Gastroesophageal sphincter (tissue), 4 donors: ENCODE measurements around the gene LDLRAD3. TPM values are rescaled to one million over a fixed set of nuclear protein-coding genes. Genes with fewer than 3 reads are reported as not detected.

Source experiments
- ATAC-seq: fragments of 150-250 bp; one replicate; pipeline ENCODE4 v1.9.1; 2016; ENCODE audit warnings: mild to moderate bottlenecking, moderate library complexity
- H3K27ac ChIP-seq, 4 donors: fragments of 200-600 bp; sonication (generic) in 3 of 4; 1 replicate in 3 of 4; 2 replicates in 1 of 4; pipeline ENCODE4 v1.5.1; 2016 to 2019
- H3K27me3 ChIP-seq: fragments of 200-600 bp; sonication (generic); one replicate; pipeline ENCODE4 v1.5.1; 2019
- H3K36me3 ChIP-seq, 2 donors: fragments of 200-600 bp; sonication (generic); one replicate each; pipeline ENCODE4 v1.5.1; 2019; ENCODE audit warnings: control low read depth in 1 of 2
- H3K4me1 ChIP-seq, 3 donors: fragments of 200-600 bp; sonication (generic); 1 replicate in 2 of 3; 2 replicates in 1 of 3; pipeline ENCODE4 v1.5.1; 2016 to 2019; ENCODE audit warnings: control low read depth in 2 of 3
- H3K4me3 ChIP-seq, 2 donors: fragments of 200-600 bp; sonication (generic); one replicate each; pipeline ENCODE4 v1.5.1; 2019; ENCODE audit warnings: mild to moderate bottlenecking in 1 of 2, moderate library complexity in 1 of 2
- H3K9me3 ChIP-seq, 3 donors: fragments of 200-600 bp; sonication (generic); one replicate each; pipeline ENCODE4 v1.5.1; 2017 to 2019; ENCODE audit warnings: control low read depth in 2 of 3
- EP300 ChIP-seq: sonication (generic); formaldehyde crosslinking; IDR thresholded peaks from one replicate; pipeline ENCODE4 v1.6.1; 2017; ENCODE audit warnings: antibody characterized with exemption, mild to moderate bottlenecking
- POLR2A ChIP-seq, 2 donors: fragments of 450-650 bp; IDR thresholded peaks; one replicate each; pipeline ENCODE4 v1.6.1; 2017; ENCODE audit warnings: antibody characterized with exemption in 2 of 2, mild to moderate bottlenecking in 2 of 2, moderate library complexity in 1 of 2
- POLR2AphosphoS5 ChIP-seq: sonication (generic); formaldehyde crosslinking; IDR thresholded peaks from one replicate; pipeline ENCODE4 v1.6.1; 2017; ENCODE audit warnings: antibody characterized with exemption
- WGBS, 2 donors: methylation state at CpG; one replicate each; pipeline ENCODE4 v1.1.5; 2018; ENCODE audit warnings: low coverage in 1 of 2; 5-methylcytosine and 5-hydroxymethylcytosine counted together
- total RNA-seq, 4 donors: library from RNA; depleted of rRNA; stranded (reverse); fragments of >200 nt; gene quantifications; one replicate each; pipeline ENCODE4 v1.1.0, GENCODE V29; 2016
- TF ChIP-seq, protein P1 (sequence below), 4 experiments: fragments of 200-600 bp in 2 of 4; fragments of 450-650 bp in 2 of 4; sonication (generic) in 1 of 4; IDR thresholded peaks; one replicate each; pipeline ENCODE4 v1.5.1; 2017 to 2019; ENCODE audit warnings: antibody characterized with exemption in 4 of 4, mild to moderate bottlenecking in 2 of 4, moderate library complexity in 2 of 4

The LDLRAD3 gene
- total RNA-seq, 4 donors from 2014 or later = 4.0 to 8.9 (median 7.2) TPM

DNA sequence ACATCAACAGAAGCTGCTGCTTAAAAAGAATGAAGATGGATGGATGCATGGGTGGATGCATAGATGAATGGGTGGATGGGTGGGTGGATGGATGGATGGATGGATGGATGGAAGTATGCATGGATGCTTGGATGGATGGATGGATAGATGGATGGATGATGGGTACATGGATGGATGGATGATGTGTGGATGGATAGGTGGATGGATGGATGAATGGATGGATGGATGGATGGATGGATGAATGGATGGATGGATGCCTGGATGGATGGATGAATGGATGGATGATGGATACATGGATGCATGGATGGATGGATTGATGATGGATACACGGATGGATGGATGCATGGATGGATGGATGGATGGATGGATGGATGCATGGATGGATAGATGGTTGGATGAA lies 110.8 kb downstream of the LDLRAD3 start:
- TF ChIP-seq POLR2A (IDR thresholded peaks at IDR 0.05) = no peak
- no peak for TF ChIP-seq EP300
- no peak for TF ChIP-seq POLR2AphosphoS5
- TF ChIP-seq, protein P1, sequence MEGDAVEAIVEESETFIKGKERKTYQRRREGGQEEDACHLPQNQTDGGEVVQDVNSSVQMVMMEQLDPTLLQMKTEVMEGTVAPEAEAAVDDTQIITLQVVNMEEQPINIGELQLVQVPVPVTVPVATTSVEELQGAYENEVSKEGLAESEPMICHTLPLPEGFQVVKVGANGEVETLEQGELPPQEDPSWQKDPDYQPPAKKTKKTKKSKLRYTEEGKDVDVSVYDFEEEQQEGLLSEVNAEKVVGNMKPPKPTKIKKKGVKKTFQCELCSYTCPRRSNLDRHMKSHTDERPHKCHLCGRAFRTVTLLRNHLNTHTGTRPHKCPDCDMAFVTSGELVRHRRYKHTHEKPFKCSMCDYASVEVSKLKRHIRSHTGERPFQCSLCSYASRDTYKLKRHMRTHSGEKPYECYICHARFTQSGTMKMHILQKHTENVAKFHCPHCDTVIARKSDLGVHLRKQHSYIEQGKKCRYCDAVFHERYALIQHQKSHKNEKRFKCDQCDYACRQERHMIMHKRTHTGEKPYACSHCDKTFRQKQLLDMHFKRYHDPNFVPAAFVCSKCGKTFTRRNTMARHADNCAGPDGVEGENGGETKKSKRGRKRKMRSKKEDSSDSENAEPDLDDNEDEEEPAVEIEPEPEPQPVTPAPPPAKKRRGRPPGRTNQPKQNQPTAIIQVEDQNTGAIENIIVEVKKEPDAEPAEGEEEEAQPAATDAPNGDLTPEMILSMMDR (IDR thresholded peaks at IDR 0.05) = no peak
- no peaks in the 10 kb centered on the region for H3K27me3 ChIP-seq
- no peak for ATAC-seq
- H3K9me3 ChIP-seq = peaks cover 0 to 8% (median 0%) of the 10 kb centered on the region in 3 donors
- WGBS, 2 donors = 86 to 88% methylated on average over 1 of the region's 1 CpG
- no peaks in the 10 kb centered on the region for H3K36me3 ChIP-seq
- no peak overlapping the region for H3K27ac ChIP-seq
- no peaks in the 10 kb centered on the region for H3K4me1 ChIP-seq
- no peak overlapping the region for H3K4me3 ChIP-seq

DNA sequence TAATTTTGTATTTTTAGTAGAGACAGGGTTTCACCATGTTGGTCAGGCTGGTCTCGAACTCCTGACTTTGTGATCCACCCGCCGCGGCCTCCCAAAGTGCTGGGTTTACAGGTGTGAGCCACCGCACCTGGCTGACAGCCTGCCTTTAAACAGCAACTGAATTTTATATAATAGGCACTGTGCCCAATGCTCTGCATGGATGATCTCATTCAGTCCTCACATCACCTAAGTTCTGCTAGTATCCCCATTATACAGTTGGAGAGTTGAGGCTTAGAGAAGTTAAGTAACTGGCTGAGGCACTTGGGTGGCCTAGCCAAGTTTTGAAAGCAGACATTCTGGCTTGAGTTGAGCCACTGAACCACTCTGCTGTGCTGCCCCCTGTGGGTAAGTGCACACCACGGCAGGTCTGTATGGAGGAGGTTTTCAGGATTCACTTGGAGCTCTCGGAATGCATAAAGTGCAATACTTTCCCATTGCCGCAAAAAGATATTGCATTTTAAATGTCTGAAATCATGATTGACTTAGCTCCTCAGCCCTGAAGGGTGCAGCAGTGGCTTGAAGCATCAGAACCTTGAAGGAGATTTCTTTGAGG lies 112.4 kb downstream of the LDLRAD3 start:
- H3K36me3 ChIP-seq = no peaks in the 10 kb centered on the region
- ATAC-seq = no peak
- TF ChIP-seq EP300 = no peak
- no peak for TF ChIP-seq POLR2AphosphoS5
- TF ChIP-seq, protein P1 (IDR thresholded peaks at IDR 0.05) = no peak
- no peak for TF ChIP-seq POLR2A (IDR thresholded peaks at IDR 0.05)
- H3K4me3 ChIP-seq = no peak overlapping the region
- H3K9me3 ChIP-seq = peaks cover 0 to 8% (median 0%) of the 10 kb centered on the region in 3 donors
- 92% methylated on average over 5 of the region's 8 CpGs; no CpG with 5 or more reads in 1 of the 2 donors for WGBS, 2 donors
- no peak overlapping the region for H3K27ac ChIP-seq
- no peaks in the 10 kb centered on the region for H3K27me3 ChIP-seq
- H3K4me1 ChIP-seq = no peaks in the 10 kb centered on the region

- TF ChIP-seq, protein P1 (IDR thresholded peaks at IDR 0.05) = no peak
- peak; percentile 55 for TF ChIP-seq POLR2AphosphoS5
- H3K36me3 ChIP-seq = no peaks in the 10 kb centered on the region
- no peaks in the 10 kb centered on the region for H3K4me1 ChIP-seq
- peak; percentile 88 for ATAC-seq
- H3K9me3 ChIP-seq = peaks cover 0 to 8% (median 0%) of the 10 kb centered on the region in 3 donors
- 55 to 62% methylated on average over 8 of the region's 9 CpGs for WGBS, 2 donors
- peak overlapping the region in 3 of 4 donors; percentile 3 to 52 (median 48) for H3K27ac ChIP-seq
- H3K4me3 ChIP-seq = no peak overlapping the region
- no peaks in the 10 kb centered on the region for H3K27me3 ChIP-seq
These were observed 113.6 kb downstream of the LDLRAD3 start for GRCh38 chr11:36057379-36058042.

- peaks cover 0 to 8% (median 0%) of the 10 kb centered on the region in 3 donors for H3K9me3 ChIP-seq
- WGBS, 2 donors = 100% methylated on average over 3 to 4 of the region's 4 CpGs
- no peaks in the 10 kb centered on the region for H3K4me1 ChIP-seq
- H3K4me3 ChIP-seq = no peak overlapping the region
- no peak for TF ChIP-seq POLR2A (IDR thresholded peaks at IDR 0.05)
- no peak for TF ChIP-seq EP300
- TF ChIP-seq POLR2AphosphoS5 = no peak
- TF ChIP-seq, protein P1 (IDR thresholded peaks at IDR 0.05) = no peak
- H3K27ac ChIP-seq = no peak overlapping the region
- H3K36me3 ChIP-seq = no peaks in the 10 kb centered on the region
- ATAC-seq = no peak
- H3K27me3 ChIP-seq = no peaks in the 10 kb centered on the region
These were observed 115.8 kb downstream of the LDLRAD3 start for GRCh38 chr11:36059660-36060059.

- Histone ChIP-seq H3K9me3 (peaks cover 0 to 11% (median 0%) of the 10 kb centered on the region in 3 donors), H3K27me3 (no peaks in the 10 kb centered on the region), H3K36me3 (no peaks in the 10 kb centered on the region), H3K27ac (no peak overlapping the region), H3K4me3 (no peak overlapping the region), H3K4me1 (no peaks in the 10 kb centered on the region)
- WGBS, 2 donors = 85 to 98% methylated on average over 5 to 7 of the region's 7 CpGs
- ATAC-seq = no peak
- TF ChIP-seq POLR2AphosphoS5 = no peak
- TF ChIP-seq, protein P1 (IDR thresholded peaks at IDR 0.05) = no peak
- TF ChIP-seq POLR2A (IDR thresholded peaks at IDR 0.05) = no peak
- no peak for TF ChIP-seq EP300
These were observed 117.1 kb downstream of the LDLRAD3 start for GRCh38 chr11:36060926-36061325.
